GM10266 (cell line): ENCODE data around the gene IL1B.

ENCODE experiments used
- DNase-seq: peaks from one replicate; pipeline ENCODE4 v3.0.0; 2012; ENCODE audit errors: extremely low spot score
- TF ChIP-seq, protein P1 (sequence below): IDR thresholded peaks from 2 replicates; pipeline ENCODE4 v1.5.1; 2012; ENCODE audit warnings: mild to moderate bottlenecking, low read depth; ENCODE audit not compliant: control insufficient read depth, insufficient read depth; ENCODE audit errors: missing control alignments

Gene IL1B

GRCh38 chr2:112848833-112849232 lies 12.3 kb upstream of the IL1B start:
- TF ChIP-seq, protein P1, sequence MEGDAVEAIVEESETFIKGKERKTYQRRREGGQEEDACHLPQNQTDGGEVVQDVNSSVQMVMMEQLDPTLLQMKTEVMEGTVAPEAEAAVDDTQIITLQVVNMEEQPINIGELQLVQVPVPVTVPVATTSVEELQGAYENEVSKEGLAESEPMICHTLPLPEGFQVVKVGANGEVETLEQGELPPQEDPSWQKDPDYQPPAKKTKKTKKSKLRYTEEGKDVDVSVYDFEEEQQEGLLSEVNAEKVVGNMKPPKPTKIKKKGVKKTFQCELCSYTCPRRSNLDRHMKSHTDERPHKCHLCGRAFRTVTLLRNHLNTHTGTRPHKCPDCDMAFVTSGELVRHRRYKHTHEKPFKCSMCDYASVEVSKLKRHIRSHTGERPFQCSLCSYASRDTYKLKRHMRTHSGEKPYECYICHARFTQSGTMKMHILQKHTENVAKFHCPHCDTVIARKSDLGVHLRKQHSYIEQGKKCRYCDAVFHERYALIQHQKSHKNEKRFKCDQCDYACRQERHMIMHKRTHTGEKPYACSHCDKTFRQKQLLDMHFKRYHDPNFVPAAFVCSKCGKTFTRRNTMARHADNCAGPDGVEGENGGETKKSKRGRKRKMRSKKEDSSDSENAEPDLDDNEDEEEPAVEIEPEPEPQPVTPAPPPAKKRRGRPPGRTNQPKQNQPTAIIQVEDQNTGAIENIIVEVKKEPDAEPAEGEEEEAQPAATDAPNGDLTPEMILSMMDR, result no peak
- no peak for DNase-seq

GRCh38 chr2:112846031-112846430 lies 9.5 kb upstream of the IL1B start:
- TF ChIP-seq, protein P1, result no peak
- DNase-seq, result no peak

GRCh38 chr2:112843836-112844235 lies 7.3 kb upstream of the IL1B start:
- TF ChIP-seq, protein P1, result no peak
- DNase-seq, result no peak

- DNase-seq, result no peak
- TF ChIP-seq, protein P1, result no peak
Measured at GRCh38 chr2:112843288-112843687, 6.7 kb upstream of the IL1B start.

DNA sequence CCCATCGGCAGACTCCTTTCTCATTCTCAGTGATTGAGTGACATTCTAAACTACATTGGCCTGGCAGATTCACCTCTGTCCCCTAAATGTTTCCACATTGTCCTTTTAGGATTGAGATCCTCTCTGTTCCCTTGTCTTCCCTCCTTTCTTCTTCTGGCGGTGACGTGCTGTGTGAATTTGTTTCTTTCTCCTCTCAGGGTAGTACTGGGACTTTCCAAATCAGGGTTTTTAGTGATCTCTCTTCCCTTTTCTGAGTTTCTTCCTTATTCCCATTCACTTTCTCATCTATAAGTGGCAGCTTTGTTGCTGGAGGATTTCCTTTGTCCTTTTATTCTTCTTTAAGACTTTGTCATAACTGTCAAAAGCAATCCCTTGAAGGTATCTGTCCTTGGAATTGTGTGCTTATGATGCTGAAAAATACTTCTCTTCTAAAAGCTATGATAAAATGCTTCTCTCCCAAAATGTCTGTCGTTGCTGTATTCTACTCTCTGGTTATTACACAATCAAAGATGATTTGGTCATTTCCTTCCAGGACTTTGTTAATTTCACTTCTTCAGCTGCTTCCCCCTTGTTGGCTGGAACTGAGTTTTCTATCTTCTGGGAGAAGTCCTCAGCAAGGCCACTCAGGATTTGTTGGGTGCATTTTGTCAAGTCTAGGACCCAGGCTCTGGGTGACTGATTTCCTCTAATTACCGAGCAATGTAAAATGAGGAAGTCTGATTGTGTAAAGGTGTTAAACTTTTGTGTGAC lies 4.9 kb upstream of the IL1B start:
- DNase-seq, result no peak
- TF ChIP-seq, protein P1, result no peak

GRCh38 chr2:112840068-112840445 lies 3.5 kb upstream of the IL1B start:
- no peak for DNase-seq
- TF ChIP-seq, protein P1, result no peak

DNA sequence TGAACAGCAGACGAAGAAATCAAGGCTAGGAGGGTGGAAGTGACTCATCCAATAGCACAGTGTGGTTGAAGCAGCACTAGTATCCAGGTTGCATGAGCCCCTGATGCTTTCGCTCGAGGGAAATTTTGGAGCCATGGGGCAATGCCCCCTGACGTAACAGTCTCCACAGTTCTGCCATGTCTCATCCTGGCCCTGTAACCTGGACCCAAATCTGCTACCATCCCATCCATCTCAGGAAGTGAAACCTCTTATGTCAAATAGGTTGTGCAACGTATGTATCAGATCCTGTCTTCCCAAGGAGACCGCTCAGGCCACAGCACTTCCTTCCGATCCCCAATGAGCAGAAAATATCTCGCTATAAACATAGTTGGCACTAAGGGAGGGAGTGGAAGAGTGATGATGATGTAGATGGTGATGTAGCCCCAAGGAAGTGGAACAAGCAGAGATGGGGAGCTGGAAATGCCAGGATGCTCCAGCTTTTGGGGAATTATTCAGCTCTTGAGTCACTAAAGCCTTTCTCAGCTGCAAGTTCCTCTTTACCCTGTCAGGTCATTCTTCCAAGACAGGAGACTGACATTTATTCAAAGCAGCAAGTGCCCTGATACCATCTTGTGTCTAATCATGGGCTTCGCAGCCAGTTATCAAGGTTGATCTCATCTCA lies 3.0 kb upstream of the IL1B start:
- DNase-seq, result peak; percentile 3
- TF ChIP-seq, protein P1, result no peak
